K562 (cell line): Measurements from ENCODE around the gene CD74. TPM values are rescaled to one million over a fixed set of nuclear protein-coding genes. Genes with fewer than 3 reads are reported as not detected.

ENCODE experiments used
- ATAC-seq: fragments of 200-7000 bp; cut with Tn5 transposase; 3 replicates; pipeline ENCODE4 v1.9.1; 2020; ENCODE audit warnings: moderate library complexity
- BruUV-seq: library from RNA; stranded (reverse); fragments of 400-500 nt; replicated peaks from 2 replicates; lab custom pipeline; 2021; lab: Mats Ljungman, UMichigan
- CTCF ChIA-PET: fragments of 300-600 bp; formaldehyde crosslinking; extraction: SDS; loops from one replicate; lab custom pipeline; 2021; ENCODE audit warnings: low intra/inter-chr PET ratio; lab: Yijun Ruan, JAX
- POLR2A ChIA-PET: fragments of 300-600, 350-650 bp; sonication (Branson Sonifier 250); formaldehyde crosslinking; extraction: SDS; loops from one replicate; lab custom pipeline; 2021; ENCODE audit warnings: antibody characterized with exemption, inconsistent platforms; lab: Yijun Ruan, JAX
- DNase-seq, 4 experiments: peaks; one replicate each; pipeline versions ENCODE4 v3.0.0 to v3.0.0-alpha.2; 2011 to 2018; ENCODE audit warnings: low spot score in 3 of 4, mixed read lengths in 3 of 4; ENCODE audit errors: extremely low read depth in 1 of 4
- FAIRE-seq: peaks from 2 replicates; lab custom pipeline; 2011; peaks lifted over from hg19 to GRCh38; lab: Jason Lieb, UNC
- H2AFZ ChIP-seq: 2 replicates; pipeline ENCODE4 v1.6.0; 2011; ENCODE audit warnings: low read depth, low read length, control low read depth, inconsistent platforms
- H3K27ac ChIP-seq: fragments of 200-600 bp; 3 replicates; pipeline ENCODE4 v1.8.0; 2011; ENCODE audit warnings: low read depth, mild to moderate bottlenecking, control low read depth, inconsistent platforms, low read length, moderate library complexity, mixed read lengths; ENCODE audit errors: extremely low read depth
- H3K27me3 ChIP-seq, 2 experiments: fragments of 300-600 bp in 1 of 2; 2 replicates in 1 of 2; 3 replicates in 1 of 2; pipeline versions ENCODE4 v1.6.0 to v1.8.0; 2011; ENCODE audit warnings: inconsistent platforms in 2 of 2, low read length in 2 of 2, mild to moderate bottlenecking in 1 of 2, mixed read lengths in 1 of 2, moderate library complexity in 1 of 2; ENCODE audit not compliant: control insufficient read depth in 2 of 2, insufficient read depth in 2 of 2
- H3K36me3 ChIP-seq: fragments of 300-600 bp; 3 replicates; pipeline ENCODE4 v1.8.0; 2011; ENCODE audit warnings: mild to moderate bottlenecking, low read length, inconsistent platforms; ENCODE audit not compliant: control insufficient read depth, insufficient read depth
- H3K4me1 ChIP-seq, 2 experiments: fragments of 200-600 bp in 1 of 2; replicated peaks in 1 of 2; 2 replicates in 1 of 2; 3 replicates in 1 of 2; pipeline versions ENCODE4 v1.5.1 to v1.8.0; 2011; ENCODE audit warnings: inconsistent platforms in 2 of 2, low read length in 2 of 2, mild to moderate bottlenecking in 1 of 2, mixed read lengths in 1 of 2, moderate library complexity in 1 of 2; ENCODE audit not compliant: control insufficient read depth in 2 of 2, insufficient read depth in 2 of 2
- H3K4me2 ChIP-seq: 2 replicates; pipeline ENCODE4 v1.6.1; 2011; ENCODE audit warnings: low read length, control low read depth, inconsistent platforms, mixed read lengths; ENCODE audit not compliant: insufficient read depth
- H3K4me3 ChIP-seq: fragments of 200-600 bp; sonication (generic), shearing (Covaris generic); 2 replicates; pipeline ENCODE4 v1.5.1; 2016; ENCODE audit warnings: control low read depth, inconsistent platforms
- H3K79me2 ChIP-seq: fragments of 200-600 bp; 3 replicates; pipeline ENCODE4 v1.8.0; 2011; ENCODE audit warnings: low read length, inconsistent platforms; ENCODE audit not compliant: control insufficient read depth, insufficient read depth
- H3K9ac ChIP-seq, 2 experiments: 2 replicates each; pipeline versions ENCODE4 v1.6.0 to v1.6.1; 2011; ENCODE audit warnings: low read depth in 2 of 2, low read length in 2 of 2, control low read depth in 1 of 2, inconsistent platforms in 1 of 2, mild to moderate bottlenecking in 1 of 2, mixed read lengths in 1 of 2; ENCODE audit not compliant: insufficient read depth in 1 of 2
- H3K9me1 ChIP-seq: one replicate; pipeline ENCODE4 v1.6.0; 2011; ENCODE audit warnings: inconsistent platforms, mild to moderate bottlenecking, low read length, moderate library complexity; ENCODE audit not compliant: control insufficient read depth, insufficient read depth
- H3K9me3 ChIP-seq: replicated peaks from 2 replicates; pipeline ENCODE4 v1.5.1; 2011; ENCODE audit warnings: low read depth, low read length, inconsistent platforms; ENCODE audit not compliant: control insufficient read depth, insufficient read depth
- H4K20me1 ChIP-seq: replicated peaks from 2 replicates; pipeline ENCODE4 v1.6.1; 2011; ENCODE audit warnings: low read length, inconsistent platforms, mixed read lengths; ENCODE audit not compliant: control insufficient read depth, insufficient read depth
- FIP1L1 ChIP-seq: fragments of 200-400 bp; formaldehyde crosslinking; IDR thresholded peaks from 2 replicates; pipeline ENCODE4 v1.6.1; 2018; ENCODE audit warnings: mild to moderate bottlenecking, low read depth, low read length; ENCODE audit not compliant: poor library complexity, severe bottlenecking
- FOS ChIP-seq: IDR thresholded peaks from 3 replicates; pipeline ENCODE4 v1.6.1; 2011; ENCODE audit not compliant: insufficient read length; ENCODE audit errors: extremely low read depth
- POLR2AphosphoS5 ChIP-seq: IDR thresholded peaks from 2 replicates; pipeline ENCODE4 v1.6.1; 2011; ENCODE audit warnings: mild to moderate bottlenecking, low read depth, low read length, moderate library complexity; ENCODE audit not compliant: control insufficient read depth, insufficient read depth
- SIX5 ChIP-seq, 2 experiments: IDR thresholded peaks; 2 replicates each; pipeline ENCODE4 v1.6.1; 2011; ENCODE audit warnings: low read length in 2 of 2, borderline replicate concordance in 1 of 2, low read depth in 1 of 2, mild to moderate bottlenecking in 1 of 2, moderate library complexity in 1 of 2; ENCODE audit not compliant: insufficient read depth in 1 of 2
- SMAD3 ChIP-seq: fragments of 450-650 bp; formaldehyde crosslinking; conservative IDR thresholded peaks from 2 replicates; pipeline ENCODE4 v1.4.0; 2020; ENCODE audit warnings: mild to moderate bottlenecking
- THRAP3 ChIP-seq: fragments of 450-650 bp; IDR thresholded peaks from 2 replicates; pipeline ENCODE4 v1.6.1; 2016; ENCODE audit warnings: mild to moderate bottlenecking, inconsistent platforms, borderline replicate concordance
- YY1 ChIP-seq, 3 experiments: IDR thresholded peaks; 2 replicates each; pipeline ENCODE4 v1.6.1; 2011; ENCODE audit warnings: low read length in 2 of 3, mild to moderate bottlenecking in 2 of 3, moderate library complexity in 2 of 3, borderline replicate concordance in 1 of 3, control low read depth in 1 of 3, low read depth in 1 of 3; ENCODE audit not compliant: insufficient read depth in 3 of 3, insufficient replicate concordance in 2 of 3, control insufficient read depth in 1 of 3, insufficient read length in 1 of 3; ENCODE audit errors: extremely low read depth in 1 of 3
- ZFP36 ChIP-seq: fragments of 150-350 bp; IDR thresholded peaks from 2 replicates; pipeline ENCODE4 v1.6.1; 2018; ENCODE audit warnings: low read length, low read depth; ENCODE audit not compliant: partially characterized antibody
- ZKSCAN3 ChIP-seq: fragments of 250-450 bp; sonication (Bioruptor Pico); IDR thresholded peaks from 2 replicates; pipeline ENCODE4 v1.4.0; 2020
- WGBS: fragments of 100-300 bp; shearing (Covaris generic); methylation state at CpG from one replicate; pipeline ENCODE4 v1.1.6; 2016; ENCODE audit warnings: low coverage, mixed read lengths; ENCODE audit not compliant: insufficient coverage; ENCODE audit errors: missing lambda C conversion rate; 5-methylcytosine and 5-hydroxymethylcytosine counted together
- in situ Hi-C: fragments of 300-500 bp; cut with MboI; formaldehyde crosslinking; loops from 4 replicates; pipeline ENCODE4 v1.15.0; 2018; ENCODE audit warnings: inconsistent platforms, mixed read lengths
- intact Hi-C: fragments of 100-400 bp; cut with micrococcal nuclease; formaldehyde crosslinking; loops from 2 replicates; pipeline ENCODE4 v1.14.2; 2022
- polyA plus RNA-seq, 8 experiments: library from polyadenylated mRNA; depleted of rRNA in 4 of 8; stranded (reverse) in 5 of 8; unstranded in 3 of 8; fragments of >200 nt; fragmentation: Nextera tagmentation in 2 of 8; fragmentation: Illumina TruSeq in 1 of 8; extraction: Ambion mirVana in 2 of 8; extraction: Trizol in 1 of 8; gene quantifications; 2 replicates each; pipeline versions ENCODE4 v1.2.1 to v1.2.3, GENCODE V29; 2011 to 2014; ENCODE audit warnings: inconsistent platforms in 1 of 8, missing spikeins in 1 of 8
- total RNA-seq, 7 experiments: library from RNA; depleted of rRNA in 6 of 7; stranded (reverse); fragments of >200 nt in 6 of 7; fragmentation: Illumina TruSeq in 2 of 7; extraction: Trizol in 2 of 7; gene quantifications; 2 replicates each; pipeline versions ENCODE4 v1.2.1 to v1.2.3, GENCODE V29; 2011 to 2021; ENCODE audit warnings: low replicate concordance in 1 of 7
- TF ChIP-seq, protein P1 (sequence below): fragments of 250-450 bp; sonication (Bioruptor Pico); IDR thresholded peaks from 2 replicates; pipeline ENCODE4 v1.4.0; 2020; ENCODE audit warnings: borderline replicate concordance
- TF ChIP-seq, protein P2 (sequence below): sonication (generic); formaldehyde crosslinking; IDR thresholded peaks from 2 replicates; pipeline ENCODE4 v1.8.1; 2022; ENCODE audit warnings: missing genetic modification reagents
- TF ChIP-seq, protein P3 (sequence below): fragments of 450-650 bp; formaldehyde crosslinking; IDR thresholded peaks from 2 replicates; pipeline ENCODE4 v1.4.0; 2022; ENCODE audit warnings: missing genetic modification characterization
- TF ChIP-seq, protein P4 (sequence below), 3 experiments: IDR thresholded peaks in 2 of 3; conservative IDR thresholded peaks in 1 of 3; 2 replicates each; pipeline ENCODE4 v1.5.1; 2011 to 2012; ENCODE audit warnings: low read length in 3 of 3, mild to moderate bottlenecking in 3 of 3, control low read depth in 2 of 3, improper control_type of control experiment in 1 of 3, inconsistent platforms in 1 of 3, low read depth in 1 of 3, mixed read lengths in 1 of 3, moderate library complexity in 1 of 3; ENCODE audit not compliant: insufficient read depth in 2 of 3

Gene CD74
- total and polyA plus RNA-seq, 9 of the 15 experiments (the other 6 are each of a cell fraction or from before 2014, with no cell fraction given): 0.07 to 4.8 (median 0.32) TPM

DNA sequence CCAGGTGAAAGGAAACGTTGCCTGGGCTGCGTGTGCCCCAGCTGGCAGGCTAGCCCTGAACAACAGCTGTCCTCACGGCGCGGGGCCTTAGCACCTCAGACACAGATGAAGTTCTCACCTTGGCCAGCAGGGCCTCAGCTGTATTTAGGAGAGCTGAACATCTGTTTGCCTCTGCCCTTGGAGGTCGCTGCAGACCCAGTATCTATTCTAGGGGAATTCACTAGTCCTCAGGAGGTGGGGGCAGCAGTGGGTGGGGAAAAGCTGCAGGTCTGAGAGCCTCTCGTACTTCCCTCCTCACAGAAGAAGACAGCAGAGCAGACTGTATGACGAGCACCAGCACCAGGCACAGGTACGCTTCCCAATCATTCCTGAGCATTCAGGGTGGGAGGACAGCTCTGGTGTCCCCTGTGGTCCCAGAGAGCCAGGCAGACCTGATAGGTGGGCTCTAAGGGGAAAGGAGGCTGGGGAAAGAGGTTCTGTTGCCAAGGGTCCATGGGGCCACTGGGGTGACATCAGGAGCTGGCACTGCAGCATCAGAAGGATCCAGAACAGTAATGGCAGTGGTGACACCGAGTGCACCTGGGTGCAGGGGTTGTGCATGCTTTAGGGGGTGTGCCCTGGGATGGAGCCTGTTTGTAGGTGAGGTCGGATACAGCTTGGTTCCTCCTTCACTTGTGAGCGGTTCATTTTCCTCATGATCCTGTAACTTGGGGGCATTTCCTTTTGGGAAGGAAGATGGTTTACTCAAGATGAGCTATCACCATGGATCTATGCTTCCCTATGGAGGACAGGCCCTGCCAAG, 13.8 kb downstream of the CD74 start:
- WGBS: 79% methylated on average over 10 of the region's 12 CpGs
- H3K27ac ChIP-seq: no peak overlapping the region
- FAIRE-seq (no peak), ATAC-seq (peak; percentile 71), DNase-seq (peak in 2 of 4 experiments; percentile 33 to 53)
- no peaks in the 10 kb centered on the region for H3K9me3 ChIP-seq
- H3K4me1 ChIP-seq: peaks cover 5 to 10% of the 10 kb centered on the region in 2 experiments; a peak in 2 of 5 replicates
- H4K20me1 ChIP-seq: peaks cover 4% of the 10 kb centered on the region
- no peaks in the 10 kb centered on the region for H3K27me3 ChIP-seq
- ChIA-PET POLR2A (interaction anchor here (0.7 to 2.2 kb wide), 8 partner anchors 9 to 50 kb away, joined by 3 to 7 read pairs (median 3); partner anchors contain the start of gene RPS14), CTCF (no interaction called here)
- no peak overlapping the region for H3K4me3 ChIP-seq
- H3K79me2 ChIP-seq: no peaks in the 10 kb centered on the region
- intact Hi-C loops: loop anchor here (2.0 kb wide), 1 partner anchor 38 kb away; no protein-coding TSS in a partner anchor
- in situ Hi-C loops: no loop called here
- H3K4me2 ChIP-seq: no peak overlapping the region
- no peak overlapping the region for H2AFZ ChIP-seq
- no TSS peak for BruUV-seq
- H3K36me3 ChIP-seq: peaks cover 81% of the 10 kb centered on the region
- peak overlapping the region in 1 of 2 experiments; percentile 74; a peak in 2 of 4 replicates for H3K9ac ChIP-seq
- peaks cover 8% of the 10 kb centered on the region for H3K9me1 ChIP-seq
- TF ChIP-seq, protein P1, sequence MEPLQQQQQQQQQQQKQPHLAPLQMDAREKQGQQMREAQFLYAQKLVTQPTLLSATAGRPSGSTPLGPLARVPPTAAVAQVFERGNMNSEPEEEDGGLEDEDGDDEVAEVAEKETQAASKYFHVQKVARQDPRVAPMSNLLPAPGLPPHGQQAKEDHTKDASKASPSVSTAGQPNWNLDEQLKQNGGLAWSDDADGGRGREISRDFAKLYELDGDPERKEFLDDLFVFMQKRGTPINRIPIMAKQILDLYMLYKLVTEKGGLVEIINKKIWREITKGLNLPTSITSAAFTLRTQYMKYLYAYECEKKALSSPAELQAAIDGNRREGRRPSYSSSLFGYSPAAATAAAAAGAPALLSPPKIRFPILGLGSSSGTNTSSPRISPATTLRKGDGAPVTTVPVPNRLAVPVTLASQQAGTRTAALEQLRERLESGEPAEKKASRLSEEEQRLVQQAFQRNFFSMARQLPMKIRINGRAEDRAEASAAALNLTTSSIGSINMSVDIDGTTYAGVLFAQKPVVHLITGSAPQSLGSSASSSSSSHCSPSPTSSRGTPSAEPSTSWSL (CRISPR knock-in tag): no peak
- TF ChIP-seq, protein P2, sequence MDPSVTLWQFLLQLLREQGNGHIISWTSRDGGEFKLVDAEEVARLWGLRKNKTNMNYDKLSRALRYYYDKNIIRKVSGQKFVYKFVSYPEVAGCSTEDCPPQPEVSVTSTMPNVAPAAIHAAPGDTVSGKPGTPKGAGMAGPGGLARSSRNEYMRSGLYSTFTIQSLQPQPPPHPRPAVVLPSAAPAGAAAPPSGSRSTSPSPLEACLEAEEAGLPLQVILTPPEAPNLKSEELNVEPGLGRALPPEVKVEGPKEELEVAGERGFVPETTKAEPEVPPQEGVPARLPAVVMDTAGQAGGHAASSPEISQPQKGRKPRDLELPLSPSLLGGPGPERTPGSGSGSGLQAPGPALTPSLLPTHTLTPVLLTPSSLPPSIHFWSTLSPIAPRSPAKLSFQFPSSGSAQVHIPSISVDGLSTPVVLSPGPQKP (CRISPR knock-in tag): no peak
- TF ChIP-seq, protein P3, sequence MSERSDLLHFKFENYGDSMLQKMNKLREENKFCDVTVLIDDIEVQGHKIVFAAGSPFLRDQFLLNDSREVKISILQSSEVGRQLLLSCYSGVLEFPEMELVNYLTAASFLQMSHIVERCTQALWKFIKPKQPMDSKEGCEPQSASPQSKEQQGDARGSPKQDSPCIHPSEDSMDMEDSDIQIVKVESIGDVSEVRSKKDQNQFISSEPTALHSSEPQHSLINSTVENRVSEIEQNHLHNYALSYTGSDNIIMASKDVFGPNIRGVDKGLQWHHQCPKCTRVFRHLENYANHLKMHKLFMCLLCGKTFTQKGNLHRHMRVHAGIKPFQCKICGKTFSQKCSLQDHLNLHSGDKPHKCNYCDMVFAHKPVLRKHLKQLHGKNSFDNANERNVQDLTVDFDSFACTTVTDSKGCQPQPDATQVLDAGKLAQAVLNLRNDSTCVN (CRISPR knock-in tag): no peak
- TF ChIP-seq SIX5 (IDR thresholded peaks at IDR 0.05; ENCODE audit: borderline replicate concordance in 1 of 2, insufficient read depth in 1 of 2, low read depth in 1 of 2, low read length in 2 of 2) (no peak), ZFP36 (no peak), YY1 (IDR thresholded peaks at IDR 0.05; ENCODE audit: borderline replicate concordance in 1 of 3, control insufficient read depth in 1 of 3, extremely low read depth in 1 of 3, insufficient read depth in 3 of 3, insufficient read length in 1 of 3, insufficient replicate concordance in 2 of 3, low read depth in 1 of 3, low read length in 2 of 3) (peak in 1 of 3 experiments; percentile 11), FIP1L1 (no peak), FOS (no peak), POLR2AphosphoS5 (peak; percentile 24; the same call in 1 of the 2 replicates), SMAD3 (CRISPR knock-in tag) (no peak), THRAP3 (no peak), ZKSCAN3 (CRISPR knock-in tag) (no peak)
- TF ChIP-seq, protein P4, sequence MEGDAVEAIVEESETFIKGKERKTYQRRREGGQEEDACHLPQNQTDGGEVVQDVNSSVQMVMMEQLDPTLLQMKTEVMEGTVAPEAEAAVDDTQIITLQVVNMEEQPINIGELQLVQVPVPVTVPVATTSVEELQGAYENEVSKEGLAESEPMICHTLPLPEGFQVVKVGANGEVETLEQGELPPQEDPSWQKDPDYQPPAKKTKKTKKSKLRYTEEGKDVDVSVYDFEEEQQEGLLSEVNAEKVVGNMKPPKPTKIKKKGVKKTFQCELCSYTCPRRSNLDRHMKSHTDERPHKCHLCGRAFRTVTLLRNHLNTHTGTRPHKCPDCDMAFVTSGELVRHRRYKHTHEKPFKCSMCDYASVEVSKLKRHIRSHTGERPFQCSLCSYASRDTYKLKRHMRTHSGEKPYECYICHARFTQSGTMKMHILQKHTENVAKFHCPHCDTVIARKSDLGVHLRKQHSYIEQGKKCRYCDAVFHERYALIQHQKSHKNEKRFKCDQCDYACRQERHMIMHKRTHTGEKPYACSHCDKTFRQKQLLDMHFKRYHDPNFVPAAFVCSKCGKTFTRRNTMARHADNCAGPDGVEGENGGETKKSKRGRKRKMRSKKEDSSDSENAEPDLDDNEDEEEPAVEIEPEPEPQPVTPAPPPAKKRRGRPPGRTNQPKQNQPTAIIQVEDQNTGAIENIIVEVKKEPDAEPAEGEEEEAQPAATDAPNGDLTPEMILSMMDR (IDR thresholded peaks at IDR 0.05 in 2 of 3, conservative IDR thresholded peaks at IDR 0.05 in 1 of 3; ENCODE audit: insufficient read depth in 2 of 3, low read depth in 1 of 3, low read length in 3 of 3): peak; percentile 49 to 93 (median 56); a peak in 5 of 6 replicates
